HG03469 (cell line): ENCODE measurements around the gene RAB11FIP3.
"Not testable (repeated sequence)": the region's sequence is repeated elsewhere in the genome, so short reads cannot be mapped to it uniquely, and the experiment has no call there.

Experiments used
- ATAC-seq: cut with Tn5 transposase; IDR thresholded peaks from one replicate; pipeline ENCODE4 v1.9.1; 2021; ENCODE audit warnings: mild to moderate bottlenecking, moderate library complexity, moderate number of reproducible peaks; ENCODE audit not compliant: unreplicated experiment

The RAB11FIP3 gene

GRCh38 chr16:491220-491919 lies 65.9 kb downstream of the RAB11FIP3 start:
- no peak for ATAC-seq

DNA sequence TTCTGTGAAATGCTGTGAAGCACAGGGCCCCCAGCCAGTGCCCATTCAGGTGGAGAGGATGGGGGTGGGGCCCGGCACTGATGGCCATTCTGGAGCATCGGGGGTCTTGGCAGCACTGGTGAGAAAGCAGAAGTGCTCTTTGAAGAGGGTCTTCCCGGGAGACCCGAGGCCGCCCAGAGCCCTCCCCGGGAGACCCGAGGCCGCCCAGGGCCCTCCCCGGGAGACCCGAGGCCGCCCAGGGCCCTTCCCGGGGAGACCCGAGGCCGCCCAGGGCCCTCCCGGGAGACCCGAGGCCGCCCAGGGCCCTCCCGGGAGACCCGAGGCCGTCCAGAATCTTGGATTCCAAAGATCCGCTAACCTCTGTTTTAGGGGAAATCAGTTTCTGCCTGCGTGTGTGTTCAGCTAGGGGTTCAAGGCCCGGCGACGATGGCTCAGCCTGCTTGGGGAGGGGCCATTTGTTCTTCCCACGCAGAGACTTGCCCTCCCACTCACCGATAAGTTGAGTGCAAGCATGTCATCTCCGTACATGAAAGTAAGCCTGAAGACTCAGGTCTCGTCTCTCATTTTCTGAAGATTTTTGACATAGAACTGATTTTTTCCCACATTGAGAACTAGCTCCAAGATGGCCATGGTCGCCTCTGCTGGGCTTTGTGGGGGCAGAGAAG lies 66.9 kb downstream of the RAB11FIP3 start:
- no peak for ATAC-seq

GRCh38 chr16:494676-495075 lies 69.2 kb downstream of the RAB11FIP3 start:
- not testable (repeated sequence) for ATAC-seq

- ATAC-seq: no peak
These were observed 69.8 kb downstream of the RAB11FIP3 start for GRCh38 chr16:495127-495748.

- no peak for ATAC-seq
These were observed 70.8 kb downstream of the RAB11FIP3 start for GRCh38 chr16:496097-496886.

GRCh38 chr16:497258-497657 lies 71.8 kb downstream of the RAB11FIP3 start:
- ATAC-seq: no peak

GRCh38 chr16:499924-500323 lies 74.5 kb downstream of the RAB11FIP3 start:
- no peak for ATAC-seq

DNA sequence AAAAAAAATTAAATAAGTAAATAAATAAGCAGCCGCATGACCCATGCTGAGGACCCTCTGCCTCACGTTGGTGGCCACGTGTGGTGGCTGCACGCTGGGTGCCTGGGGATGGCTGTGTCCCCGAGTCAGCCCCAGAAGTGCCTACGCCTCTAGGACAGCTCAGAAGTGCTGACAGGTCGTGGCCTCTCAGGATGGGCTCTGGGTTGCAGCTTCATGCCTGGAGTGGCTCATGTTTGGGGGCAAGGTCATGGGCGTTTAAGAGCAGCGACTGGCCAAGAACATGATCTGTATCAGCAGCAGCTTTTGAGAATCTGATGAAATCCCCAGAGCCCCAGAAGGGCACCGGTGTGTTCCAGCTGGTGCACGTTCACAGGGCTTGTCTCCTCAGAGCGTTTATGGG lies 75.3 kb downstream of the RAB11FIP3 start:
- ATAC-seq: no peak

- ATAC-seq: no peak
These were observed 76.9 kb downstream of the RAB11FIP3 start for GRCh38 chr16:502179-502943.

DNA sequence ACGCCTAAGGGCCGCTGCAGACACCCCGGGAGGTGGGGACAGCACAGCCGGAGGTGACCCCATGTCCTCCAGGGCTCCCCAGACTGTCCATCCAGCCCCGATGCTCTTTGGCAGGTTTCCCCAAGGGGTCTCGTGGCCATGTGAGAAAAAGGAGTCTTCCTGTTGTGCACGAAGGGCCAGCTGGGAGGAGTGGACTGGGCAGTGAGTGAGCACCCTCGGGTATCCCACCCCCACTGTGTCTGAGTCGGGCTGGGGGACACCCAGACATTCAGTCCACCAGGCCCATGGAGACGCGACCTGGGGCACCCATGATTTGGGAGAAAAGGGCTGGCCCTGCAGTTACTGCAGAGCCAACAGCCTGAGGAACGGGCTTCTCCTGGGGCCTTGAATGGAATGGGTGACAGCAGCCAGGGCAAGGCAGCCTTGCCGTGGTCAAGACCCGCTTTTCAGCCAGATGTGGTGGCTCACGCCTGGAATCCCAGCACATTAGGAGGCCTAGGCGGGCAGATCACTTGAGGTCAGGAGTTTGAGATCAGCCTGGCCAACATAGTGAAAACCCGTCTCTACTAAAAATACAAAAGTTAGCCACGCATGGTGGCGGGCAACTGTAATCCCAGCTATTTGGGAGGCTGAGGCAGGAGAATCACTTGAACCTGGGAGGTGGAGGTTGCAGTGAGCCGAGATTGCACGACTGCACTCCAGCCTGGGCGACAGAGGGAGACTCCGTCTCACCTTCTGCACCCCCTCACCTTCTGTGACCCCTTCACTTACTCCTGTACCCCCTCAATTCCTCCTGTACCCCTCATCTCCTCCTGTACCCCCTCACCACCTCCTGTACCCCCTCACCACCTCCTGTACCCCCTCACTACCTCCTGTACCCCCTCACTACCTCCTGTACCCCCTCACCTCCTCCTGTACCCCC lies 78.0 kb downstream of the RAB11FIP3 start:
- no peak for ATAC-seq

GRCh38 chr16:505479-506245 lies 80.2 kb downstream of the RAB11FIP3 start:
- ATAC-seq: no peak

GRCh38 chr16:506246-506546 lies 80.7 kb downstream of the RAB11FIP3 start:
- ATAC-seq: no peak

DNA sequence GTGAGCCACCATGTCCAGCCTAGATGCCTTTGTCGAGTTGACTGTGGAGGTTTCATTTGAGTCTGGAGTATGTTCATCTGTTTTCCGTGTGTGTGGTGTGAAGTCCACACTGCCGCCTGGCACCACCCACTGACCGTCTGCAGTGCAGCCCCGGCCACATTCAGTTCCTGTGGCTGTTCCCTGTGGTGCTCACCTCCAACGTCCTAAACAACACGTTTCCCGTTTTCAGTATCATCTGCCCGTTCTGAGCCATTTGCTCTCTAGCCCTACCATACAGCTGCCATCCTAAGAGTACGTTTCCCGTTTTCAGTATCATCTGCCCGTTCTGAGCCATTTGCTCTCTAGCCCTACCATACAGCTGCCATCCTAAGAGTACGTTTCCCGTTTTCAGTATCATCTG lies 82.1 kb downstream of the RAB11FIP3 start:
- not testable (repeated sequence) for ATAC-seq

DNA sequence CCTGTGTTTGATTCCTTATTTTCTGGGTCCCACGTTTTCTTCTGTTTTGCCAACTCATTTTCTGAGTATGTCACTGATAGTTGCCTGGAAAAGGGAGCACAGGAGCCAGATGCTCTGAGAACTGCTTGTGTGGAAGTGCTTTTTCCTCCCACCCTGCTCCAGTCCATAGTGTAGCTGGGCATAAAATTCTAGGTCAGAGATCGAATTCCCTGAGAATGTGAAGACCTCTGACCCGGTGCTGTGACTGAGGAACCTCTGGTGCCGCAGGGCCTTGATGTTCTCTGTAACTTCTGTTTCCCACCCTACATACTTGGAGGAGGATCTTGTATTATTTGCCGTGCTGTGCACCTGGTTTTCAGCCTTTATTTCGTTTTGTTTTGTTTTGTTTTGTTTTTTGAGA lies 82.5 kb downstream of the RAB11FIP3 start:
- ATAC-seq: no peak

DNA sequence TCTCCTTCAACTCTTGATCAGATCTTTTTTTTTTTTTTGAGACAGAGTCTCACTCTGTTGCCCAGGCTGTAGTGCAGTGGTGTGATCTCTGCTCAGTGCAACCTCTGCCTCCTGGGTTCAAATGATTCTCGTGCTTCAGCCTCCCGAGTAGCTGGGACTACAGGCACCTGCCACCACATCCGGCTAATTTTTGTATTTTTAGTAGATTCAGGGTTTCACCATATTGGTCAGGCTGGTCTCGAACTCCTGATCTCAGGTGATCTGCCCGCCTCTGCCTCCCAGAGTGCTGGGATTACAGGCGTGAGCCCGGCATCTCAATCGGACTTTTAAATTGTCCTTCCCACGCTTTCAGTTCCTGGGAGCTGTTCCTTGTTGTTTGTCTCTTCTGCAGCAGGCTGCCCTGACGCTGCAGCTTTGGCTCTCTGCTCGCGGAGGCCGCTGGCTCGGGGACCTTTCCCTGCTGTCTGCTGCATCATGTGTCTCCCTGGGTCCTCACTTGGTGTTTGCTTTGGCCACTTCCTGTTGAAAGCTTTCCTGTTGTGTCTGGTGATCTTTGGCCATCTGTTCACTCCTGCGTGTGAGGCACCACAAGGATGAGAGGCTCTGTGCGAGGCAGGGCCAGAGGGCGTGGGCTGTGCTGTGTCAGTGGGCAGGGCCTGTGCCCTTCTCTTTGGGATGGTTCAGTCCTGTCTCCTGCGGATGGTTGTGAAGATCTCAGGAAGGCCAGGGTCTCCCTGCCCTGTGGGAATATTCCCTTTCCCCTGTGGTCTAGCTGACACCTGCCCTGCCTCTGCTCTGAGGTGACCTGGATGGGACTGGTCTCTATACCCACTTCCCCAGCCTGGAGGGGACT lies 83.7 kb downstream of the RAB11FIP3 start:
- no peak for ATAC-seq

DNA sequence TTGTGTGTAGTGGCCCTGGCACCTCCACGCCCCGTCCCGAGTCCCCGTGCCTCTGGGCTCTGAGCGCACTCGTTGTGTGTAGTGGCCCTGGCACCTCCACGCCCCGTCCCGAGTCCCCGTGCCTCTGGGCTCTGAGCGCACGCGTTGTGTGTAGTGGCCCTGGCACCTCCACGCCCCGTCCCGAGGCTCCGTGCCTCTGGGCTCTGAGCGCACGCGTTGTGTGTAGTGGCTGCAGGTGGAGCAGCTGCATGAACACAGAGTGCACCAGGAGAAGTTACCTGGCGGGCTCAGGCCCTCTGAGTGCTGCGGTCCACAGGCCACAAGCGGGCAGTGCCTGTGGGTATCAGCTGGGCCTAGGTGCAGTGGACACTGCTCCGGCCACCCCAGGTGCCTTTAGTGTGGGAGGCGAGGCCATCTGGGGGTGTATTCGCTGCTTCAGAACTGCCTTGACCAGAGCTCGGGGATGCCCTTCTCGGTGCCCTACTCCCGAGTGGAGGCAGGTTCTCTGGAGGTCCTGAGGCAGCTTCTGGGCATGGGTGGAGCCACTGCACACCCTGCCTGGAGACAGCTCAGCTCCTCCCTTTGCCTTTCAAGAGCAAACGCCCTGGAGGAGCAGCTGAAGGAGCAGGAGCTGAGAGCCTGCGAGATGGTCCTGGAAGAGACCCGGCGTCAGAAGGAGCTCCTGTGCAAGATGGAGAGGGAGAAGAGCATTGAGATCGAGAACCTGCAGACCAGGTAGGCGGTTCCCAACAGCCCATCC lies 84.8 kb downstream of the RAB11FIP3 start:
- ATAC-seq: no peak

GRCh38 chr16:512802-513201 lies 87.4 kb downstream of the RAB11FIP3 start:
- ATAC-seq: no peak
